Colonic mucosa (tissue), 4 donors: Measurements from ENCODE around the gene CIBAR2. TPM values are rescaled to one million over a fixed set of nuclear protein-coding genes. Genes with fewer than 3 reads are reported as not detected.

Experiments used
- DNase-seq: peaks from one replicate; pipeline ENCODE4 v3.0.0-alpha.2; 2020
- H3K27ac ChIP-seq: fragments of 200-600 bp; one replicate; pipeline ENCODE4 v1.8.0; 2021
- H3K27me3 ChIP-seq: fragments of 200-600 bp; one replicate; pipeline ENCODE4 v1.8.0; 2021
- H3K36me3 ChIP-seq: fragments of 200-600 bp; one replicate; pipeline ENCODE4 v1.8.0; 2021
- H3K4me1 ChIP-seq: fragments of 200-600 bp; one replicate; pipeline ENCODE4 v1.8.0; 2021; ENCODE audit warnings: mild to moderate bottlenecking
- H3K4me3 ChIP-seq: fragments of 200-600 bp; one replicate; pipeline ENCODE4 v1.8.0; 2021
- H3K9ac ChIP-seq, 2 donors: one replicate each; pipeline ENCODE4 v1.7.0; 2013; ENCODE audit warnings: control low read depth in 2 of 2, low read depth in 2 of 2, low read length in 2 of 2
- H3K9me3 ChIP-seq: fragments of 200-600 bp; one replicate; pipeline ENCODE4 v1.8.0; 2021
- intact Hi-C: fragments of 100-400 bp; cut with DNase I; formaldehyde crosslinking; loops from one replicate; pipeline ENCODE4 v1.14.1; 2022
- total RNA-seq, 2 donors: library from RNA; stranded (reverse); fragmentation: NEBNext Ultra II Directional in 1 of 2; extraction: Animal tissue kit (Norgen Biotek cat#: 25700) in 1 of 2; gene quantifications; one replicate each; pipeline ENCODE4 v1.2.1, GENCODE V29; 2021
- TF ChIP-seq, protein P1 (sequence below): fragments of 200-600 bp; IDR thresholded peaks from one replicate; pipeline ENCODE4 v1.8.0; 2022; ENCODE audit warnings: antibody characterized with exemption, mild to moderate bottlenecking
- donor health status: healthy.
- donor health status: DM: no; HTN: no; CAD: no.
- donor health status: DM: no; HTN: no; CAD: no.

Gene CIBAR2
- total RNA-seq, 2 donors from 2014 or later: 0.32 TPM; not detected in 1

GRCh38 chr16:85092309-85092708 is 20.0 kb downstream of the CIBAR2 start:
- Histone ChIP-seq H3K4me3 (no peak overlapping the region), H3K9ac (no peak overlapping the region), H3K36me3 (no peaks in the 10 kb centered on the region), H3K9me3 (no peaks in the 10 kb centered on the region), H3K4me1 (no peaks in the 10 kb centered on the region), H3K27me3 (no peaks in the 10 kb centered on the region), H3K27ac (no peak overlapping the region)
- intact Hi-C loops: no loop called here
- TF ChIP-seq, protein P1, sequence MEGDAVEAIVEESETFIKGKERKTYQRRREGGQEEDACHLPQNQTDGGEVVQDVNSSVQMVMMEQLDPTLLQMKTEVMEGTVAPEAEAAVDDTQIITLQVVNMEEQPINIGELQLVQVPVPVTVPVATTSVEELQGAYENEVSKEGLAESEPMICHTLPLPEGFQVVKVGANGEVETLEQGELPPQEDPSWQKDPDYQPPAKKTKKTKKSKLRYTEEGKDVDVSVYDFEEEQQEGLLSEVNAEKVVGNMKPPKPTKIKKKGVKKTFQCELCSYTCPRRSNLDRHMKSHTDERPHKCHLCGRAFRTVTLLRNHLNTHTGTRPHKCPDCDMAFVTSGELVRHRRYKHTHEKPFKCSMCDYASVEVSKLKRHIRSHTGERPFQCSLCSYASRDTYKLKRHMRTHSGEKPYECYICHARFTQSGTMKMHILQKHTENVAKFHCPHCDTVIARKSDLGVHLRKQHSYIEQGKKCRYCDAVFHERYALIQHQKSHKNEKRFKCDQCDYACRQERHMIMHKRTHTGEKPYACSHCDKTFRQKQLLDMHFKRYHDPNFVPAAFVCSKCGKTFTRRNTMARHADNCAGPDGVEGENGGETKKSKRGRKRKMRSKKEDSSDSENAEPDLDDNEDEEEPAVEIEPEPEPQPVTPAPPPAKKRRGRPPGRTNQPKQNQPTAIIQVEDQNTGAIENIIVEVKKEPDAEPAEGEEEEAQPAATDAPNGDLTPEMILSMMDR: no peak
- no peak for DNase-seq

GRCh38 chr16:85091522-85091910 is 20.8 kb downstream of the CIBAR2 start:
- intact Hi-C loops: no loop called here
- DNase-seq: no peak
- H3K36me3 ChIP-seq: no peaks in the 10 kb centered on the region
- TF ChIP-seq, protein P1: no peak
- no peaks in the 10 kb centered on the region for H3K9me3 ChIP-seq
- no peak overlapping the region for H3K4me3 ChIP-seq
- H3K27me3 ChIP-seq: no peaks in the 10 kb centered on the region
- H3K4me1 ChIP-seq: no peaks in the 10 kb centered on the region
- H3K27ac ChIP-seq: no peak overlapping the region
- H3K9ac ChIP-seq: no peak overlapping the region

- Histone ChIP-seq H3K4me3 (no peak overlapping the region), H3K27ac (no peak overlapping the region), H3K9me3 (no peaks in the 10 kb centered on the region), H3K9ac (peak overlapping the region in 1 of 2 donors; percentile 12), H3K4me1 (no peaks in the 10 kb centered on the region), H3K27me3 (no peaks in the 10 kb centered on the region), H3K36me3 (no peaks in the 10 kb centered on the region)
- DNase-seq: peak; percentile 31
- TF ChIP-seq, protein P1: no peak
- intact Hi-C loops: no loop called here
Measured at GRCh38 chr16:85090873-85091521, 21.3 kb downstream of the CIBAR2 start.

DNA sequence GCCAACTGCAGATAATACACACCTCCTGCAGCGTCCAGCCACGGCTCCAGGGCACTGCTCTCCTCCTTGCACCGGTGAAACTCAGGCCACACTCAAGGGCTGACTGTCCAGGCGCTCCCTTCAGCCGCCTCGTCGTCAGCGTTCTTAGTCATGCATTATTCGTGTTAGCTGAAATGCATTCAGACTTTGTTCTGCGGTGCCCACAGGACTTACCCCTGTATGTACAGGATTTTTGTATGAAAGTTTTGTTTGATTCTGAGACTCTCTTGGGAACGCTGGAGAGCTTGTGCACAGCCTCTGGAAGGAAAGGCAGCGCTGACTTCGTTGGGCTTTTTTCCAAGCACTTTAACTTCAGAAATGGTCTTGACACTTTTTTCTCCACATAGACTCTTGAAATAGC is 22.1 kb downstream of the CIBAR2 start:
- no peak for DNase-seq
- intact Hi-C loops: no loop called here

GRCh38 chr16:85089525-85089924 is 22.7 kb downstream of the CIBAR2 start:
- intact Hi-C loops: loop anchor here (5.0 kb wide), 1 partner anchor 107 kb away; no protein-coding TSS in a partner anchor
- Histone ChIP-seq H3K9ac (no peak overlapping the region), H3K4me3 (no peak overlapping the region), H3K9me3 (no peaks in the 10 kb centered on the region), H3K27me3 (no peaks in the 10 kb centered on the region), H3K4me1 (no peaks in the 10 kb centered on the region), H3K27ac (no peak overlapping the region), H3K36me3 (no peaks in the 10 kb centered on the region)
- TF ChIP-seq, protein P1: no peak
- DNase-seq: no peak

More for the DNA sequence above, 22.1 kb downstream of the CIBAR2 start:
- H3K36me3 ChIP-seq: no peaks in the 10 kb centered on the region
- H3K27me3 ChIP-seq: no peaks in the 10 kb centered on the region
- no peaks in the 10 kb centered on the region for H3K9me3 ChIP-seq
- no peak overlapping the region for H3K4me3 ChIP-seq
- H3K4me1 ChIP-seq: no peaks in the 10 kb centered on the region
- H3K27ac ChIP-seq: no peak overlapping the region
- H3K9ac ChIP-seq: no peak overlapping the region
- TF ChIP-seq, protein P1: no peak
